Fibroblast of skin of scalp (primary cell): Measurements from ENCODE around the gene ATP5F1E.
"Not testable (repeated sequence)": the region's sequence is repeated elsewhere in the genome, so short reads cannot be mapped to it uniquely, and the experiment has no call there.

ENCODE experiments used
- DNase-seq: peaks from one replicate; pipeline ENCODE4 v3.0.0-alpha.2; 2013

Gene ATP5F1E

GRCh38 chr20:59018817-59019216 lies 13.3 kb downstream of the ATP5F1E start:
- DNase-seq: no peak

DNA sequence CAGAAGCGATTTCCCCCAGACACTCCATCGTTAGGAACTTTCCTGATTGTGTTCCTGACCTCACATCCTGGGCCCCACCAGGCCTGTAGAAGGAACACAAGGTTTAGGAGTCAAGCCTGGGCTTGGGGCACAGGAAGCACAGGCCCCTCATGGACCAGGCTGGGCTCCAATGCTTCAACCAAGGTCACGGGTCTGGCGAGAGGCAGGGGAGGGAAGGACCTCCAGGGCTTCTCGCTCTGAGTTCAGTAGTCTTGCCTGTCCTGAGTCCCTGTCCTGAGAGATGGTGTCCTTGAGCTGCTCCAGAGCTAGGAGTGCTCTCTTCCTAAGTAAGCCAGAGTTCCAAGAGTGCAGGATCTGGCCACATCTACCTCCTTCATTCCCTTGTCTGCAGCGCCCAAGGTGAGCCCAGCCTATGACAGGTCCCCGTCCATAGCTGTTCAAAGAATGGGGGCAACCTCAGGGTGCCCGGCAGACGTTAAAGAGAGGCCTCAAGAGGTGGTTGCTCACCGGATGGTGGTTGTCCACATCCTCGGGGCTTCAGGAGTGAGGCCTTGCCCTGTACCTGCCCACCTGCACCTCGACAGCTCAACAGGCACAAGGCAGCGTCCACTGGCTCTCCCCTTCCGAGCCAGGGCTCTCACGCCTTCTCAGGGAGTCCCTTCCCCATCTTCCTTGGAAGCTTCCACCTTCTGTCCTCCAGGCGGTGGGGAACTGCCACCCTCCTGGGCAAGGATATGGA lies 14.5 kb downstream of the ATP5F1E start:
- no peak for DNase-seq

- no peak for DNase-seq
These were observed 15.2 kb downstream of the ATP5F1E start for GRCh38 chr20:59016795-59017492.

DNA sequence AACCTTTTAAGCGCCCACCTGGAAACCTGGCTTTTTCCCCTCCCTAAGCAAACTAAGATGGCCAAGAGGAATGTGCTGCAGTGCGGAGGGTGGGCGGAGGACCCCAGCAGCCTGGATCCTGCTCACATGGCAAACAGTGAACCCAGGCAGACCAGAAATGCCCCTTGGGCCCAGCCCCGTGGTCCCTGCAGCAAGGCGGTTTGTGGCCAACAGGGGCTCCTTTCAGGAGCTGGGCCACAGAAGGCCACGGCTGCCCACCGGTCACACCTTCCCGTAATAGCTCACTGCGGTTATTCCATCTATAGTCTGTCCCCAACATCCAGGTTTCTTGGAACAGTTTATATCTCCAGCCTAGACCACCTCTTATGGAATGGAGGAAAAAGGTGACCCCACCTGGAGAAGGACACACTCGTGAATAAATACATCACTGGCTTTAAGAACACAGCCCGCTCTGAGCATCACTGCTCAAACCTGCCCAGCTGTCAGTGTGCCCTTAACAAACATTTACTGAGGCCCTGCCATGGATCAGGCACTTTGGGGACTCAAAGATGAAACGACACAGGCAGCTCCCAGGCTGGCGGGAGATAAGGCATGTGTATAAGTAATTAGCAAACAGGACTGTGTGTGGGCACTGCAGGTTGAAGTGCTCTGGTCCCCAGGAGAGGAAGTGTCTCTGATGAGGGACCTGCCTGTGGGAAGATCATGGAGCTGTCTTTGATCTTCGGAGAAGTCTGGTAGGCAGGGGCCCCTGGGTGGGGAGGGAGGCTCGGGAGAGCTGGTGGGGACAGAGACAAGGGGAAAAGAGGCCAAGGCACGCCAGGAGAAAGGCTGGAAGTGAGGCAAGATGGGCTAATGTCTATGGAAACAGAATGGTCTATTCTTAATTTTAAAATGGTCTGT lies 16.1 kb downstream of the ATP5F1E start:
- no peak for DNase-seq

- DNase-seq: no peak
These were observed 16.7 kb downstream of the ATP5F1E start for GRCh38 chr20:59015411-59015810.

DNA sequence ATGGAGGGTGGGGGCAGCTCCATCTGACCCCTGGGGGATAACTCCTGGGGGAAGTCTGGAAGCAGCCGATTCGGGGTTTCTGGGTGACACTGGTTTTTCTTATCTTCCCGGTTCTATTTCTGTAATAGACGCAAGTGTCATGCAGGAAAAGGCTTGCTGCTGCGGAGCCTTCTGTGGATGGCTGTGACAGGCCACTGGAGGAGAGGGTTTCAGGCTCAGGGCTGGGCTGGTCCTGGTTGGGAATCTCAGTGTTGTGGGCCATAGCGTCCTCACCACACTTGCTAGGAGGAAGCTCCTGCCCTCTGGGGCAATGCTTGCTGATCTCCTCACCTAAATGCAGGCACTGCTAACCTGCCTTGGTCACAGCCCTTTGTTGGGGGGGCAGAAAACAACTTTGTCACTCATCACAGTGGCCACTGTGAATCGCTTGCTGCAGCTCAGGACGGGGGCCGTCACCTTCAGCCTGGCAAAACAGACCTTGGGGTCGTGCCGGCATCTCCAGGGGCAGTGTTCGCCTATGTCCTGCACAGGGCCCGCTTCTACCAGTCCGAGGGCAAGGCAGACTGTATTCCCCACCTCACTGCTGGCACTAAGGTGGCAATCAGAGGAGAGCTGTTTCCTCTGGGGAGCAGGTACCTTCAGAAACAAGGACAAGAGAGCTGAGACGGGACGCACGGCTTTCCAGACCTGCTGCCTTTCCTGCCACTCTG lies 17.3 kb downstream of the ATP5F1E start:
- no peak for DNase-seq

DNA sequence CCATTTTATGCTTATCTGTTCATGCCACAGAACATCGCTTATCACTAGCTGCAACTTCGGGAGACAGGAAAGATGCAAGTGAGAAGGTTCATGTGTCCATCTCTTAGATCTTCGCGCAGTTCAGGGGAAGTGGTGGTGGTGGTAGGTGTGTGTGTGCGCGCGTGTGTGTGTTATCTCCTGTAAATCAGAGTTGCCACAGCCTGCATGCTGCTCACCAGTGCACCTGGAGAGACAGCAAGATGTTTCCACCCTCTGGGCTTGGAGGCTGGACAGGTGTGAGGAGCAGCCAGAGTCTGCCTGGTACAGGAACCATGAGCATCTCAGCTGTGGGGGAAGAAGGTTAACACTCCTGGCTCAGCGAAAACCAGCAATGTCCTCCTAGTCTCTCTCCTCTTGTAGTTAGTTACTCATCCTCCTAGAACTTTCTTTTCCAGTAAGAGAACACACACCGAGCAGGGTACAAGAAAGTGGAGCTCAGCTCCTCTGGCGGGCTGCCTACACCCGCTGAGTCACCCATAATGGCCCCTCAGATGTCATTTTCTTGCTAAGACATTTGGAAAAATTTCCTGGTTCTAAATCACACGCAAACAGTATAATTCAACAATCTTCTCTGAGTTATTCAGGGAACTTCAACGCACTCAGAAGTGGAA lies 18.1 kb downstream of the ATP5F1E start:
- DNase-seq: no peak

- DNase-seq: no peak
These were observed 18.8 kb downstream of the ATP5F1E start for GRCh38 chr20:59013031-59013951.

DNA sequence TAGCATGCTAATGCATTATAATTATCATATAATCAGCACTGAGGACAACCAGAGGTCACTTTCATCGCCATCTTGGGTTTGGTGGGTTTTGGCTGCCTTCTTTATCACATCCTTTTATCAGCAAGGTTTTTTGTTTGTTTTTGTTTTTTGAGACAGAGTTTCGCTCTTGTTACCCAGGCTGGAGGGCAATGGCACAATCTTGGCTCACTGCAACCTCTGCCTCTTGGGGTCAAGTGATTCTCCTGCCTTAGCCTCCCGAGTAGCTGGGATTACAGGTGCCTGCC lies 20.3 kb downstream of the ATP5F1E start:
- DNase-seq: not testable (repeated sequence)

DNA sequence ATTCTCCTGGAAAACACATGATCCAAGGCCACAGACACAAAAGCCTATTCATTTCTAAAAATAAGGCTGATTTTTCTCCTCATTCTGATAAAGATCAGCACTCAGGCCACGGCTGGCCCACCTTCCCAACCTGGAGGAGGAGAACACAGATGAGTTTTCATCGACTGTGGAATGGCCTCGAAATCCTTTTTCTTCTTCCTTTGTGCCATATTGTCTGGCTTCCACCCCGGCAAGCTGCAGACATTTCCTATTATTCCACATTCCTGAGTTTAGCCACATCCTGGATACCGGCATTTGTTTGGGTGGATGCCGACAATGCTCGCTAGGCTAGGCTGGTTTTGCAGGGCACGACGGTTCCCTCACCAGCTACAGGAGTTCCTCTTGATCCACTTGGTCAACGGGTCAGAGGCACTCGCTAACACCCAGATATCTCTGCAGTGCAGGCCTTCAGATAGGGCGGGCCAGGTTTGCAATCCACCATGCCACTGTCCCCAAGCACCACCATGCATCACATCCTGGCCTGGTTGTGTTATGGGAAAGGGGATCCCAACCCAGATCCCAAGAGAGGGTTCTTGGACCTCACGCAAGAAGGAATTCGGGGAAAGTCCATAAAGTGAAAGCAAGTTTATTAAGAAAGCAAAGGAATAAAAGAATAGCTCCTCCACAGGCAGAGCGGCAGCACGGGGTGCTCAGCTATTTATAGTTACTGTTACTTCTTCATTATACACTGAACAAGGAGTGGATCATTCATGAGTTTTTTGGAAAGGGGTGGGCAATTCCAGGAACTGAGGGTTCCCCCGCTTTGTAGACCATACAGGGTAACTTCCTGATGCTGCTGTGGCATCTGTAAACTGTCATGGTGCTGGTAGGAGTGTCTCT lies 20.9 kb downstream of the ATP5F1E start:
- peak; percentile 93 for DNase-seq

DNA sequence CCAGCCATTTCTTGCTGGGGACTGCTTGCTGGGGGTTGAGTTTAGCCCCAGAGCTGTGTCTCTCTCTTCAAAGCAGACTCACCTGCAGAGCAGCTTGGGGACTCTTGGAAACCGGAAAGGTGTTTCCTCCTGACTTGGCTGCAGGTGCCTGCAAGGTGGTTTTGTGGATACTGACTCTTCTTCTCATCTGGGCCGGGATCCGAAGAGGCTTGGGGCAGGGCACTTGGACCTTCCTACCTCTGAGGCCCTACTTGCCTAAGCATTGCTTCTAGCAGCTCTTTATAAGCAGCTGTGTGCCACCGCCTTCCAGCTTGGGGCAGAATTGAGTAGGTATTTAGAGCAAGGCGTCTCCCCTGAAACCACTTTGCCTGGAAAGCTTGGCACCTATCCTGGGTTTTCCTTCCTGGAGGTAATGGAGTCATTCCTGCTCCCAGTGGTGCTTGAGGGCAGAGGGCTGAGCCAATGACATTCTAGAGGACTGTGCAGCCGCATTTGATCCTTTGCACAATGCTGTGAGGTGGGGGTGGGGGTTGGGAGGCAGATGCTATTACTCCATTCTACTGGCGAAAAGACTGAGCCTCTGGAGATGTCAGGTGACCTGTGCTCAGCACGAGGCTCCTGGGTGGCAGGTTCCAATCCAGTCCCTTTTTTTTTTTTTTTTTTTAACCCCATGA lies 21.7 kb downstream of the ATP5F1E start:
- no peak for DNase-seq

DNA sequence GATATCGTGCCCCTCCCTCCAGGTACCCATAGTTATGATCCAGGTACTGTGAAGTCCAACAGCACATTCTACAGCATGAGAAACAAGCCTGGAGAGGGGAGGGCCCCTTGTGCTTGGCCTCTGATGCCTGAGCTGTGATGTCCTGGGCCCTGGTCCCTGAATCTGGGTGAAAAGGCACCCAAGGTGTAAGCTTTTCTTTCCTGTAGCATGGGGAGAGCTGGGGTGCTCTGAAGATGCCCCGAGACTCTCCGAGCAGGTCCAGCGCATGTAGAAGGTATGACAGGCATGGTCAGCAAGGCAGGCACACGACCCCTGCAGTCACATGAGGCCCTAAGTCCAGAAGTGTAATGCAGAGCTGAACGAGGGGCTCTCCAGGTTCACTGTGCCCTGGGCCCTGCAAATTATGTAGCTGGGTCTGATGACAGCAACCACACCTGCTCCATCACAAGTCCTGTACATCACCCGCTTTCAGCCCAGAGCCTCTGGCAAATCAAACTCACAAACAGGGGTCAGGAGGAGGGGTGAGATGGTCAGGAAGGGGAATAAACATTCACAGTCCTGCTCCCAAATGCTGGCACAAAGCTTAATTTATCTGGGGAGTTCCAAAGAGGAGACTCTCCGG lies 23.3 kb downstream of the ATP5F1E start:
- DNase-seq: no peak

DNA sequence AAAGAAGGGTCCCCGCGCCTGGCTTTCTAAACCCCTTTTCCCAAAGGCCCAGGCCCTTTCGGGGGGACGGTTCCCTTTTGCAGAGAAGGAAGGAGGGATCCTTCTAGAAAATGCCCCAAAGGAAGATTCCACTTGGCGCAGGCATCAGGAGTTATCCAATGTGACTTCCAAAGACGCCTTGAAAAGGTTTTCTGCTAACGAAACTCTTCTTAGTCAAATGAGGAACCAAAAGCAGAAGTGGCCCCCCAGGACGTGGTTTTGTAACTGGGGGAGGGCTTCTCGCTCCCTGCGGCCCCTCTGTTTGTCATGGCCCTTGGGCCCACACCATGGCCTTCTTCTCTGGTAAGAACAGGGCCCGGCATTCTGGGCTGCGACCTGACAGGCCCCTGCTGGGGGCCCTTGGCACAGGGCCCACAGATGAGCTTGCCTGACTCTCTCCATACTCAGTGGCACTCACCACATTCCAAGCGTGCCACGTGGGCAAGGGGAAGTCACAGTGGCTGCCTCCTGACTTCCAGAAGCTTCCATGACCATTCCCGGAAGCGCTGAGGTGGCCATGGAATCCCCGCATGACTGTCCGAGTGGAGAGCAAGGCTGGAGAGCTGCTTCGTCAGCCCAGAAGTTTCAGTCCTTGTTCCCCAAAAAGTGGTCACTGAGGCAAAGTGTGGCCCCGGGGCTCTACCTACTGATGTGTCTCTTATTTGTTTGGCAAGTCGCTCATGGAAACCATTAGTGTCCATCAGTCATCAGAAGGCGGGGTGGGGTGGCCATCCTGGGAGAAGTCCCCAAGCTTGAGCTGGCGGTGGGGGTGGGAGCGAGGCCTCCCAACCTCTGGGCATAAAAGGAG lies 24.2 kb downstream of the ATP5F1E start:
- no peak for DNase-seq

DNA sequence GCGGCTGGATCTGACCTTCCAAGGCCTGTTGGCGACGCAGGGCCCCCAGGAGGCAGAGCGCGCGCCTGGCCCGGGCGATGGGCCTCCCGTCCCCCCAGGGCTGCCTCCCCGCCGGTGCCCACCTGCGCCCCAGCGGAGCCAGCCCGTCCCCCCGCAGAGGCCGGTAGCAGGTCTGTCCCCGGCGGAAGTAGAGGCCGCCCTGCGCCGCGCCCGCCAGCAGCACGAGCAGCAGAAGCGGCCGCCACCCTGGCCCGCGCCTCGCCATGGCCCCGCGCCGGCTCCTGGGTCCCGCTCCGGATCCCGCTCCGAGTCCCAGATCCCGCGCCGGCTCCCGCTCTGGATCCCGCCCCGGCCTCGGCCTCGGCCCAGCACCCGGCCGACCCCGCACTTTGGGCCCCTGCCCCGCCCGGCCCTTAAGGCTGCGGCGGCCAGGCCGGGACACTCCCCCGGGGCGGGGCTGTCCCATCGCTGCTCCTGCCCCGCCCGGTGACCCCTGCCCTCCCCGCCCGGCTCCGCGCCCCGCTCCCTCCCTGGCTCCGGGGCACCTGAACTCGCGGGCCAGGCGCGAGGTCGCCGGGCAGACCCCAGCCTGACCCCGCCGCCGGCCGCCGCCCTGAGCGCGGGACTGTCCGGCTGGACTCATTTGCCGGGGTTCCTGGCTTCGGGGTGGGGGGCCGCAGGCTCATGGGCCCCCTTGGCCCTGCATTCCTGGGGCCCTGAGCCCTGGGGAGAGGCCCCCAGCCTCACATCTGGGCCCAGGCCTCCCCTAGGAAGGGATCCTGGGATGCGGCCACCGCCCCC lies 25.1 kb downstream of the ATP5F1E start, which contains the start of gene CTSZ:
TSS of gene CTSZ (minus strand) at position 391 of the 801 bp plus-strand sequence. CDS start at position 265, 126 bp downstream.
- peak; percentile 52 for DNase-seq

DNA sequence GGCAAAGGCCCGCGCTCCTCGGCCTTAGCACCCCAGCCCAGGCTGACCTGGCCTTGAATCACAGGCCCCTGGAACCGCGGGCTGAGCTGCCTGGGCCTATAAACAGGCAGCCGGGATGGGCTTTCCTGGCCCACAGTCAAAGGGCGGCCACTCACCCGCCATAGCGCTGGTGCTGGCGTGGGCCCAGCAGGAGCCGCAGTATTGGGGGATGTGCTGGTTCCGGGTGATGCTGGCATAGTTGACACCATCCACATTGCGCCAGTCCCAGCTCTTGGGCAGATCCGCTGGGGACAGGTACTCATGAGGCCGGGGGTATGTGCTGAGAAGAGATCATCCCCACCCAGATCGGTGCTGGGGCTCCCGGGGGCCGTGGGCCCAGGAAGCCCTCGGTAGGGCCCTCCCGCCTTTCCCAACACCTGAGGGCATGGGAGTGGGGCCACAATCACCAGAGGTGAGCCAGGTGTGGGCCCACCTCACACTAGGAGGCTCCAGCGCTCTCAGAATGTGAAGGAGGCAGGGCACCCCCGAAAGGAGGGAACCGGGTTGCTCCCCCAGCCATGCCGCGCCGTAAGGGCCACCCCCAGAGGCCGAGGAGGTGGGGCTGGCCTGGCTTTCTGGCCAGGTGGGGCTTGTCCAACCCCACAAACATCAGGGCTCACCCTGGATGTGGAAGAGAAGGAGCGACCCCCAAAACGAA lies 25.8 kb downstream of the ATP5F1E start:
- no peak for DNase-seq

DNA sequence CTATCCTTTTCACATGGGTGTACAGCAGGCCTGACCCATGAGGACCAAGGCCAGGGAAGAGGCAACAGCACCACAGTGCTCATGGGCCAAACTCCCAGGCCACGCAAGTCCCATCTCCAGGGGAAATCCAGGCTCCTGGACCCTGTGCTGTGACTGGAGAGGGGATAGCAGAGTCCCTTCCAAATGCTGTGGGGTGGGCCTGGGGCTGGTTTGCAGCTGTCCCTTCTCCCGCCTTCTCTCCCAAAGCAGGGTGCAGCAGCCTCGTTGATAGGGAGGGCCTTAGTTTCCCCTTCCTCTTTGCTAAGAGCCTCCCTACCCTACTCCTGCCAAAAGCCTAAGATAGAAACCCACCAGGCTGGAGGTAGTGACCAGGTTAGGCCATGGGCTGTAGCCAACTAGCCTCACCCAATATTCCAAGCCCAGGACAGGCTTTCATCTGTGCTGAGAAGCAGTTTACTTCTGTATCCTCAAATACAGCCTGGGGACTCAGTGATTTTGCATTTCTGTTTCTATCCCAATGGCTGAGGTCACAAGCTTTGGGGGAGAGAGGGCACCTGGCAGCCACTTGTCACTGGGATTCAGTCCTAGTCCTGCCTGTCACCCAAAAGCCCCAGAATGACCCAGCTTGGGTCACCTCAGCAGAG lies 26.5 kb downstream of the ATP5F1E start:
- no peak for DNase-seq
